22Rv1 (cell line): ENCODE measurements around the gene NEDD4L.

ENCODE experiments used
- ZFX ChIP-seq: fragments of 450-650 bp; IDR thresholded peaks from 2 replicates; pipeline ENCODE4 v1.6.1; 2017; ENCODE audit warnings: antibody characterized with exemption, borderline replicate concordance
- TF ChIP-seq, protein P1 (sequence below): fragments of 450-650 bp; IDR thresholded peaks from 2 replicates; pipeline ENCODE4 v1.5.1; 2017; ENCODE audit warnings: mild to moderate bottlenecking

DNA sequence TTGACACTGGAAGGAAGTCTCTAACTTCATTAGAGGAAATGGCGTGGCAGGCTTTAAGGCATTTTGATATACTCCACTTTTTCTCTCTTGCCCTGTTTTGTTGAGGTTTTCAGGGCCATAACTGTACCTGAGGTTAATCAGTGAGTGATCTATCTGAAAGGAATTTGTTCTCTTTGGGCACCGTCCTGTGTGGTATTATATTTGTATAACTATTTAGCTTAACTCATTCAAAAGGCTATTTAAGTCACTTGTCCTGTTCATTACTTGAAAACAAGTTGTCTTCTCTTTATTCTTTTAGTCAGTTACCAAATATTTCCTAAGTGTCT, 180.4 kb downstream of the NEDD4L start:
- TF ChIP-seq, protein P1, sequence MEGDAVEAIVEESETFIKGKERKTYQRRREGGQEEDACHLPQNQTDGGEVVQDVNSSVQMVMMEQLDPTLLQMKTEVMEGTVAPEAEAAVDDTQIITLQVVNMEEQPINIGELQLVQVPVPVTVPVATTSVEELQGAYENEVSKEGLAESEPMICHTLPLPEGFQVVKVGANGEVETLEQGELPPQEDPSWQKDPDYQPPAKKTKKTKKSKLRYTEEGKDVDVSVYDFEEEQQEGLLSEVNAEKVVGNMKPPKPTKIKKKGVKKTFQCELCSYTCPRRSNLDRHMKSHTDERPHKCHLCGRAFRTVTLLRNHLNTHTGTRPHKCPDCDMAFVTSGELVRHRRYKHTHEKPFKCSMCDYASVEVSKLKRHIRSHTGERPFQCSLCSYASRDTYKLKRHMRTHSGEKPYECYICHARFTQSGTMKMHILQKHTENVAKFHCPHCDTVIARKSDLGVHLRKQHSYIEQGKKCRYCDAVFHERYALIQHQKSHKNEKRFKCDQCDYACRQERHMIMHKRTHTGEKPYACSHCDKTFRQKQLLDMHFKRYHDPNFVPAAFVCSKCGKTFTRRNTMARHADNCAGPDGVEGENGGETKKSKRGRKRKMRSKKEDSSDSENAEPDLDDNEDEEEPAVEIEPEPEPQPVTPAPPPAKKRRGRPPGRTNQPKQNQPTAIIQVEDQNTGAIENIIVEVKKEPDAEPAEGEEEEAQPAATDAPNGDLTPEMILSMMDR: no peak
- TF ChIP-seq ZFX: no peak
